ENCODE data around the gene SEMA5A. TPM values are rescaled to one million over a fixed set of nuclear protein-coding genes. Genes with fewer than 3 reads are reported as not detected.

Gene SEMA5A
- total and polyA plus RNA-seq, 2 of the 8 experiments (the other 6 are each of a cell fraction or from before 2014, with no cell fraction given) = 5.3 to 8.9 TPM

GRCh38 chr5:9441610-9442009, 104.3 kb downstream of the SEMA5A start (continued):
- no peak for TF ChIP-seq CHD7 (IDR thresholded peaks at IDR 0.05; ENCODE audit: insufficient replicate concordance, low read length)
- TF ChIP-seq ASH2L (IDR thresholded peaks at IDR 0.05; ENCODE audit: low read length) = no peak
- no peak for TF ChIP-seq ZNF274 (IDR thresholded peaks at IDR 0.05; ENCODE audit: borderline replicate concordance, extremely low read depth, low read length)
- no peak for TF ChIP-seq USF2 (IDR thresholded peaks at IDR 0.05; ENCODE audit: low read length)

Measured in H1 (cell line).